HG03066 (cell line): ENCODE measurements around the gene ARSH.
"Not testable (repeated sequence)": the region's sequence is repeated elsewhere in the genome, so short reads cannot be mapped to it uniquely, and the experiment has no call there.

Experiments
- ATAC-seq: cut with Tn5 transposase; IDR thresholded peaks from one replicate; pipeline ENCODE4 v1.9.1; 2021; ENCODE audit warnings: low read depth; ENCODE audit not compliant: unreplicated experiment

Gene ARSH

DNA sequence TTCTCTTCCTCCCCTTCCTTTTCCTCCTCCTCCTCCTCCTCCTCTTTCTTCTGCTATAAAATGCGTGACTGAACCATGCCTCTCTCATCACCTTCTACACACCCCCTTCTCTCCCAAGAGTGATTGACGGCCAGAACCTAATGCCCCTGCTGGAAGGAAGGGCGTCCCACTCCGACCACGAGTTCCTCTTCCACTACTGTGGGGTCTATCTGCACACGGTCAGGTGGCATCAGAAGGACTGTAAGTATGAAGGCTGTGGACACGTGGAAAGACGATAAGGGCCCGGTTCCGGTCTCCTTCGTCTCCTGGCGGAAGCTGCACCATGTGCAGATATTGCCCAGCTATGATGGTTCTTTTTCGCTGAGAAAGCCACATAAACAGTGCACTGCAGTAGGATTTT, 22.8 kb downstream of the ARSH start:
- no peak for ATAC-seq

DNA sequence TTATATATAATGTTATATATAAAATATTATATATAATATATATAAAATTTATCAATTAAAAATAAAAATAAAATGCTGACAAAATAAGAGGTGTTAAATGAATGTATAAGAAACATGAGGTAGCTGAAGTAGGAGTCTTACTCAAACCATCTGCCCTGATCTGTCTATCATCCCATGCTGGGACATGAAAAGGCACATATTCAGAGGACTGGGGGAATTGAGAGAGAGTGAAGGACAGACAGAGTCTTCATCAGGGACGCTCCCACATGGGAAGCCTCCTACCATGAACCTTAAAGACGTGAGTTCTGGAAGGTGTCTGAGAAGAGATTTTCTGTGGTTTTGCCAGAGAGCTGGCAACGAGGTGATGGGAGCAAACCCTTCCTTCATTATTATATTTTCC, 30.9 kb downstream of the ARSH start:
- no peak for ATAC-seq

GRCh38 chrX:3044196-3044595, 37.9 kb downstream of the ARSH start:
- no peak for ATAC-seq

DNA sequence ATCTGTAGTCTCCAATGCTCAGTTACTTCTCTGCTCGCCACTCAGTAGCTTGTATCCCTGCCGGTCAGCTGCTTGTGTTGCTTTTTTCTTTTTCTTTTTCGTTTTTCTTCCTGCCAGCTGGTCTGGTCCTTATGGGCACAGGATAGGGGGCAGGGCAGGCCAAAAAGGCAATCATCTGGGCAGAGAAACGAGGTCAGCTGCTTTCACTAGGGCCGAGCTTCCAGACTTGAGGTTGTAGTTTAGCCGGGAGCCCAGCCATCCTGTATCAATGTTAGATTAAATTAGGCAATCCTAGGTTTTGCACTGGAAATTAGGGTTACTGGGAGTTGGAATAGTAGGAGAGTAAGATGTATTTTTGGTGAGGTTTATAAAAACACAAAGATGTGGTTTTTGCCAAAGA, 38.3 kb downstream of the ARSH start:
- ATAC-seq: no peak

DNA sequence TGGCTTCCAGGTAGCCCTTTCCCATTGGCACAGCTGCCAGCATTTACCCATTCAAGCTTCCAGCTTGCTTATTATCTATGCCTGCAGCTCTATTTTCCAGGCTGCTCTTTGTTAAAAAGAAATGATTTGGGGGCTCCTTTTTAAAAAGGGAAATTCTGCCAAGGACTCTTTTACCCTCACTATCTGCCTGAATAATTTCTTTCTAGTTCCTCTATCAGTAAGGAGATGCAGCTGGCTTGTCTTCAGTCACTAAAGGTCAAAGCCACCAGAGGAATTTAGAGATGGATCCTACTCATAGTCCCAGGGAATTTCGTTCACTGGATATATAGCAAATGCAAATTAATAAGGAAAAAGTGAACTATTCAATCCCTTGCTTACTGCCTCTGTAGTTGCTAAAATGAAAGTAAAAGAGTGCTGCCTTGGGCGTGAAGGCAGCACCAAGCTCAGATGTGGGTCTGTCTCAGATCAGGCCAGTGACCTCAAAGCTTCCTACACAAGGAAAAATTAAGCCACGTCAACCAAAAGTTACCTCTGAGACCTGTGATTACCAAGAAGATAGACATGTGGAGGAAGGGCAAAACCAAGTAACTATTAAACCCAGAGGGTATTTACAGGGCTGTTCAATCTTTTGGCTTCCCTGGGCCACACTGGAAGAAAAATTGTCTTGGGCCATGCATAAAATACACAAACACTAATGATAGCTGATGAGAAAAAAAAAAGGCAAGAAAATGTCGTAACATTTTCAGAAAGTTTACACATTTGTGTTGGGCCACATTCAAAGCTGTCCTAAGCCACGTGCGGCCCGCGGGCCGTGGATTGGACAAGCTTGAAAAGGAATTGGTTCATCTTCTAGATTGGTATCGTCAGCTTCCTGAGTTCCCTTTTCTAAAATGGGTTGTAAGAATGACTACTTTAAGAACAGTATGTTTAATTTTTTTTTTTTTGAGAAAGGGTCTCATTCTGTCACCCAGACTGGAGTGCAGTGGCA, 40.2 kb downstream of the ARSH start:
- no peak for ATAC-seq

GRCh38 chrX:3050523-3051175, 44.3 kb downstream of the ARSH start:
- not testable (repeated sequence) for ATAC-seq

GRCh38 chrX:3052860-3053259, 46.5 kb downstream of the ARSH start:
- no peak for ATAC-seq

GRCh38 chrX:3066555-3066954, 60.2 kb downstream of the ARSH start:
- ATAC-seq: no peak

GRCh38 chrX:3075959-3076358, 69.6 kb downstream of the ARSH start:
- ATAC-seq: no peak

DNA sequence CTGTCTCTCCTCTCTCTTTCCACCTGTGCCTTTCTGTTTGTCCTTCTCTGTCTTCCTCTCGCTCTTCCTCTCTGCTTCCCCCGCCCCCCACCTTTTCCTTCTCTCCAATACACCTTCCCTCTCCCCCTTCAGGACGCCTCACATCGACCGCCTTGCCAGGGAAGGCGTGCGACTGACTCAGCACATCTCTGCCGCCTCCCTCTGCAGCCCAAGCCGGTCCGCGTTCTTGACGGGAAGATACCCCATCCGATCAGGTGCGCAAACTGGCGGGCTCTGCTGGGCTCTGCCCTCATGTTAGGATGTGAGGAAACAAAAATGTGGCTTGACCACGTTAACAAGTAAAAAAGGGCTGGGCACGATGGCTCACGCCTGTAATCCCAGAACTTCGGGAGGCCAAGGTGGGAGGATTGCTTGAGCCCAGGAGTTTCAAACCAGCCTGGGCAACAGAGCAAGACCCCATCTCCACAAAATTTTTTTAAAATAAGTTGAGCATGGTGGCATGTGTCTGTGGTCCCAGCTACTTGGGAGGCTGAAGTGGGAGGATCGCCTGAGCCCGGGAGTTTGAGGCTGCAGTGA, 70.2 kb downstream of the ARSH start:
- no peak for ATAC-seq
